Measurements from ENCODE around the gene APOC1. TPM values are rescaled to one million over a fixed set of nuclear protein-coding genes. Genes with fewer than 3 reads are reported as not detected.

The APOC1 gene
- total RNA-seq, 1 donor from 2014 or later = 816 TPM

DNA sequence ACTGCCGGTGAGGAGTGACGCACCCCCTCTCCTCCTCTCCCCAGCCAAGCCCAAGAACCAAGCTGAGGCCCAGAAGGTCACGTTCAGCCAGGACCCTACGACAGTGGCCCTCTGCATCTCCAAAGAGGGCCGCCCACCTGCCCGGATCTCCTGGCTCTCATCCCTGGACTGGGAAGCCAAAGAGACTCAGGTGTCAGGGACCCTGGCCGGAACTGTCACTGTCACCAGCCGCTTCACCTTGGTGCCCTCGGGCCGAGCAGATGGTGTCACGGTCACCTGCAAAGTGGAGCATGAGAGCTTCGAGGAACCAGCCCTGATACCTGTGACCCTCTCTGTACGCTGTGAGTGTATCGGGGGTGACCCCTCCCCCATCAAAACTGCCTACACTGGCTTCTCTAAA lies 42.6 kb upstream of the APOC1 start:
- Histone ChIP-seq H3K9me3 (no peaks in the 10 kb centered on the region), H3K4me1 (peaks cover 22% of the 10 kb centered on the region), H3K4me3 (no peak overlapping the region), H3K27ac (no peak overlapping the region), H3K36me3 (peaks cover 80% of the 10 kb centered on the region), H3K27me3 (ENCODE audit: low read depth) (no peaks in the 10 kb centered on the region)
- no peak for ATAC-seq
- TF ChIP-seq, protein P1, sequence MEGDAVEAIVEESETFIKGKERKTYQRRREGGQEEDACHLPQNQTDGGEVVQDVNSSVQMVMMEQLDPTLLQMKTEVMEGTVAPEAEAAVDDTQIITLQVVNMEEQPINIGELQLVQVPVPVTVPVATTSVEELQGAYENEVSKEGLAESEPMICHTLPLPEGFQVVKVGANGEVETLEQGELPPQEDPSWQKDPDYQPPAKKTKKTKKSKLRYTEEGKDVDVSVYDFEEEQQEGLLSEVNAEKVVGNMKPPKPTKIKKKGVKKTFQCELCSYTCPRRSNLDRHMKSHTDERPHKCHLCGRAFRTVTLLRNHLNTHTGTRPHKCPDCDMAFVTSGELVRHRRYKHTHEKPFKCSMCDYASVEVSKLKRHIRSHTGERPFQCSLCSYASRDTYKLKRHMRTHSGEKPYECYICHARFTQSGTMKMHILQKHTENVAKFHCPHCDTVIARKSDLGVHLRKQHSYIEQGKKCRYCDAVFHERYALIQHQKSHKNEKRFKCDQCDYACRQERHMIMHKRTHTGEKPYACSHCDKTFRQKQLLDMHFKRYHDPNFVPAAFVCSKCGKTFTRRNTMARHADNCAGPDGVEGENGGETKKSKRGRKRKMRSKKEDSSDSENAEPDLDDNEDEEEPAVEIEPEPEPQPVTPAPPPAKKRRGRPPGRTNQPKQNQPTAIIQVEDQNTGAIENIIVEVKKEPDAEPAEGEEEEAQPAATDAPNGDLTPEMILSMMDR (IDR thresholded peaks at IDR 0.05) = no peak
- no peak for DNase-seq
- intact Hi-C loops (cut with DNase I) = no loop called here

DNA sequence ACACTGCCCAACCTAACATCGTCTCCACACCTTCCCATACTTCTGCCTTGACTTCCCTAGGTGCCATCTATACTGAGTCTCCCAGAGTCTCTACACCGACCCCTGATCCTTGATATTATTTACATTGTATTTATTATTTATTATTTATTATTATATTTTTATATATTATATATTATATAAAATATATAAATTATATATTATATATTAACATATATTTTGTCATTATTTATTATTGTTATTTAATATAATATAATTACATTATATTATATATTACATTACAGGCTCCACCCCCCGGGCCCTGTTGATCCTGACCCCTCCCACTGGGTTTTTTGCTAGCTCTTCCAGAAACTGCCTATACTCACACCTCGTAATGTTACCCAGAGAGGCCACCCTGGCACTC lies 41.7 kb upstream of the APOC1 start:
- ATAC-seq (no peak), DNase-seq (no peak)
- Histone ChIP-seq H3K4me3 (no peak overlapping the region), H3K4me1 (peaks cover 22% of the 10 kb centered on the region), H3K27ac (no peak overlapping the region), H3K9me3 (no peaks in the 10 kb centered on the region), H3K36me3 (peaks cover 80% of the 10 kb centered on the region), H3K27me3 (ENCODE audit: low read depth) (no peaks in the 10 kb centered on the region)
- intact Hi-C loops (cut with DNase I) = no loop called here
- TF ChIP-seq, protein P1 (IDR thresholded peaks at IDR 0.05) = no peak

DNA sequence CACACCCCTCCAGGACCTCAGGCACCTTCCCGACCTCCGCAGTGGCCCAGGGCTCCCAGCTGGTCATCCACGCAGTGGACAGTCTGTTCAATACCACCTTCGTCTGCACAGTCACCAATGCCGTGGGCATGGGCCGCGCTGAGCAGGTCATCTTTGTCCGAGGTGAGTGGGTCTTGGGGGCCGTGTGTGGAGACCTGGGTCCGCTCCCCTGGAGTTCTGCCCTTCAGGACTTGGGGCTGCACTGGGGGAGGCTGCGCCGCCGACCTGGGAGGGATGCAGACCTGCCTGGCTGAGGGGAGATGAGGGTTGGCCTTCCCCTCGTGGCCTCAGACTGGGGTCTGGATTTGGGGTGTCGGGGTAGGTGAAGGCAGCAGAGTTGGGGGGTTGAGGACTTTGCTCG lies 40.1 kb upstream of the APOC1 start:
- H3K27me3 ChIP-seq (ENCODE audit: low read depth) = no peaks in the 10 kb centered on the region
- no peaks in the 10 kb centered on the region for H3K9me3 ChIP-seq
- DNase-seq (no peak), ATAC-seq (no peak)
- intact Hi-C loops (cut with DNase I) = no loop called here
- H3K27ac ChIP-seq = no peak overlapping the region
- H3K36me3 ChIP-seq = peaks cover 84% of the 10 kb centered on the region
- no peak overlapping the region for H3K4me3 ChIP-seq
- peaks cover 14% of the 10 kb centered on the region for H3K4me1 ChIP-seq
- TF ChIP-seq, protein P1 (IDR thresholded peaks at IDR 0.05) = no peak

DNA sequence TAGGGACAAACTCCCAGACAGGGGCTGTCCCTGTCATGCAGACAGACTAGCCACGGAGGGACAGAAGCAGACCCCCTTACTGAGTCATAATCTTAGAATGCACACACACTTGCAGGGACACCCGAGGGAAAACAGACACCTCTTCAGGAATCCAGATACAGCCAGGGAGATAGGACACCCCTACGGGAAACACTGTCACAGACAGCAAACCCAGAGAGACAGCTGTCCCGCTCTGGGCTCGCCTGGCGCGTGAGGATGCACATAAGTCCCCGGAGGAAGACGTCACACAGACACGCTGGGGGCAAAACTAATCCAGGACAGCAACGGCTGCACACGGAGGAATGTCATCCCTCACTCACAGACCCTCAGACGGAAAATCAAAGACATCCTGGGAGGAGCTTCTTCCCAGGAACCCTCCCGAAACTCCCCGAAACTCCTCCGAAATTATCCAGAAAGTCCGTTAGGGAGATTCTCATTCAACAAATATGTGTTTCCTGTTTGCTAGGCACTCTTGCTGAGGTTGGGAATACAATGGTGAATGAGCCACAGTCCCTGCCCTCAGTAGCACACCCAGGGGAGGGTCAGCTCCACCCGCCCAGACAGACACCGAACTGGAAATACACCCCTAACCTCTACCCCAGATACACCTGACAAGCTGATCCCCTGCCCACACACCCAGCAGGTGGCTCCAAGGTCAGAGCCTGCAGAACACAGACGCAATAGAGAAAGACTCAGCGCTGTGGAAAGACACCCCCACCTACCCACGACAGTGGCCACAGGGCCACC lies 38.5 kb upstream of the APOC1 start:
- Histone ChIP-seq H3K27me3 (ENCODE audit: low read depth) (no peaks in the 10 kb centered on the region), H3K27ac (no peak overlapping the region), H3K9me3 (no peaks in the 10 kb centered on the region), H3K36me3 (peaks cover 85% of the 10 kb centered on the region), H3K4me3 (no peak overlapping the region), H3K4me1 (no peaks in the 10 kb centered on the region)
- intact Hi-C loops (cut with DNase I) = no loop called here
- no peak for DNase-seq
- no peak for ATAC-seq
- TF ChIP-seq, protein P1 (IDR thresholded peaks at IDR 0.05) = no peak

DNA sequence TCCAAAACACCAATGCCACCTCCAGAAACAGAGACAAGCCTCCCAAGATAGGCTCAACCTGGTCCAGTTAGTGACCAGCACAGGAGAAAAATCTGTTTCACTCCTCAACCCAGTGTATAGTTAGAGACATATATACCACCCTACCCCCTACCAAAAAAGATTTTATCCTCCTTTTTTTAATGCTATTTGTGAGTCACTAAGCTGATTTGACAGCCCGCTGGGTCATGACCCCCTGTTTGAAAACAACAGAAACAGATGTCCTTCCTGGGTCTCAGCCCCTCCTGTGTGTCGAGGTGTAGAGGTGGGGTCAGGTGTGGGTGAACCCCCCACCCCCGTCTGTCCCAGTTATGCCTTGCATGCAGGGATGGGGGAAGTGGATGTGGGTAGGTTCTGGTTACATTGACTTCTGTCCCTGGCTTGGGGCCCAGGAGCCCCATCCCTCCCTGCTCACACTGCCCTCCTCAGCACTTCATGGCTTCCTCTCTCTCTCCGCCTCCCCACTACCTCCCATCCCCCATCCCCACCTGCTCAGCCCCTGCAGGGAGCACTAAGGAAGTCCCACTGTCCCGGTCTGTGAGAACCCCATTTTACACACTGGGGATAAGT lies 37.4 kb upstream of the APOC1 start:
- Histone ChIP-seq H3K4me1 (no peaks in the 10 kb centered on the region), H3K4me3 (no peak overlapping the region), H3K9me3 (no peaks in the 10 kb centered on the region), H3K36me3 (peaks cover 73% of the 10 kb centered on the region), H3K27me3 (ENCODE audit: low read depth) (no peaks in the 10 kb centered on the region), H3K27ac (no peak overlapping the region)
- DNase-seq = no peak
- intact Hi-C loops (cut with DNase I) = no loop called here
- TF ChIP-seq, protein P1 (IDR thresholded peaks at IDR 0.05) = no peak
- no peak for ATAC-seq
